Activated naive CD4-positive, alpha-beta T cell treated with Interleukin-2 at 50 U/mL for 16 hours (primary cell): ENCODE measurements around the gene NFKB1.
"Not testable (repeated sequence)": the region's sequence is repeated elsewhere in the genome, so short reads cannot be mapped to it uniquely, and the experiment has no call there.

Source experiments
- DNase-seq: peaks from one replicate; pipeline ENCODE4 v3.0.0-alpha.2; 2020

NFKB1 gene

GRCh38 chr4:102500696-102501446 is at the start of gene NFKB1:
TSS of gene NFKB1 (plus strand) at chr4:102501359. CDS start at chr4:102525519, 24,160 bp downstream.
- peak; percentile 86 for DNase-seq

- no peak for DNase-seq
Observed at GRCh38 chr4:102452854-102453253, 48.3 kb upstream of the NFKB1 start.

GRCh38 chr4:102453827-102454226 is 47.3 kb upstream of the NFKB1 start:
- no peak for DNase-seq

GRCh38 chr4:102454268-102454667 is 46.9 kb upstream of the NFKB1 start:
- DNase-seq, result no peak

- no peak for DNase-seq
Observed at GRCh38 chr4:102454981-102455685, 46.0 kb upstream of the NFKB1 start.

GRCh38 chr4:102455750-102456149 is 45.4 kb upstream of the NFKB1 start:
- no peak for DNase-seq

GRCh38 chr4:102466298-102466697 is 34.9 kb upstream of the NFKB1 start:
- no peak for DNase-seq

GRCh38 chr4:102469806-102470205 is 31.4 kb upstream of the NFKB1 start:
- no peak for DNase-seq

- DNase-seq, result no peak
Observed at GRCh38 chr4:102472441-102473013, 28.6 kb upstream of the NFKB1 start.

GRCh38 chr4:102473476-102473875 is 27.7 kb upstream of the NFKB1 start:
- no peak for DNase-seq

- no peak for DNase-seq
Observed at GRCh38 chr4:102474736-102475504, 26.2 kb upstream of the NFKB1 start.

GRCh38 chr4:102477657-102478056 is 23.5 kb upstream of the NFKB1 start:
- DNase-seq, result no peak

- no peak for DNase-seq
Observed at GRCh38 chr4:102478186-102478585, 23.0 kb upstream of the NFKB1 start.

- not testable (repeated sequence) for DNase-seq
Observed at GRCh38 chr4:102479832-102480231, 21.3 kb upstream of the NFKB1 start.

GRCh38 chr4:102483120-102483519 is 18.0 kb upstream of the NFKB1 start:
- DNase-seq, result no peak

- not testable (repeated sequence) for DNase-seq
Observed at GRCh38 chr4:102483990-102484692, 17.0 kb upstream of the NFKB1 start.

- DNase-seq, result no peak
Observed at GRCh38 chr4:102492531-102493241, 8.5 kb upstream of the NFKB1 start.

- no peak for DNase-seq
Observed at GRCh38 chr4:102493257-102493656, 7.9 kb upstream of the NFKB1 start.

GRCh38 chr4:102493794-102494193 is 7.4 kb upstream of the NFKB1 start:
- no peak for DNase-seq

GRCh38 chr4:102494603-102495002 is 6.6 kb upstream of the NFKB1 start:
- no peak for DNase-seq

GRCh38 chr4:102497986-102498385 is 3.2 kb upstream of the NFKB1 start:
- DNase-seq, result no peak

- DNase-seq, result peak; percentile 29
Observed at GRCh38 chr4:102500352-102500695, 835 bp upstream of the NFKB1 start.
